ENCODE measurements around the gene NEGR1.

GRCh38 chr1:72075425-72075824, 206.9 kb downstream of the NEGR1 start:
- TF ChIP-seq CTCF (IDR thresholded peaks at IDR 0.05) (no peak), POLR2A (IDR thresholded peaks at IDR 0.05; ENCODE audit: low read depth) (no peak)
